ENCODE results near the gene ZBTB7C. TPM values are rescaled to one million over a fixed set of nuclear protein-coding genes. Genes with fewer than 3 reads are reported as not detected.

The ZBTB7C gene
- total RNA-seq, 1 experiment from 2014 or later = 0.17 TPM

DNA sequence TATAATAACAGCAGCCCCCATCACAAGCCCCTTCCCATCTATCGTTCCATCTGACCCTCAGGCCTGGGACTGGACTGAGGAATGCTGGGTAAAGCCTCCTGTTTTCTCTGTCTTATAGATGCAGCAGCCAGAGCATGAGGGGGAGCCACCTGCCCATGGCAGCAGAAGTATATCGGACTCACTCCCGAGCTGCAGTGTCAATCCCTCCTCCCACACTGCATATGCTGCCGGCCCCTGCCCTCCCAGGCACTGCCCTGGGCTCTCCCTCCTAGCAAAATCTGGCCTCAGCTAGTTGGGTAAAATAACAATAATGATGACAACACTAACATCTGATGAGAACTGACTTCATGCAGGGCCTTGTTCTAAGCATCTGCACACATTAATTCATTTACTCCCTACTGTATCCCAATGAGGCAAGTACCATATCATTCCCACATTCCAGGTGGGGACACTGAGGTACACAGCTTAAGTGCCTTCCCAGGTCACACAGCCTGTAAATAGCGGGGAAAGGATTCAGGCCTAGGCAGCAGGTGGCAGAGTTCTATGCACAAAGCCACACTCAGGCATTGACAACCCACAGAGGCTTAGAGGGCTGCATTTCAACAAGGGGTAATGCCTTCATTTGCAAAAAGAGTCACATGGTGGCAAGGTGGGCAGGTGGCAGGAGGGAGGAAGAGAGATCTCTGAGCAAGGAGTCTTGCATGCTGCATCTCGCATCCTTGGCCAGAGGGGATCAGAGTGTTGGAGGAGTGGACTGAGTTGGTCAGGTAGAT lies 190.0 kb downstream of the ZBTB7C start:
- DNase-seq (ENCODE audit: low read depth) = no peak

DNA sequence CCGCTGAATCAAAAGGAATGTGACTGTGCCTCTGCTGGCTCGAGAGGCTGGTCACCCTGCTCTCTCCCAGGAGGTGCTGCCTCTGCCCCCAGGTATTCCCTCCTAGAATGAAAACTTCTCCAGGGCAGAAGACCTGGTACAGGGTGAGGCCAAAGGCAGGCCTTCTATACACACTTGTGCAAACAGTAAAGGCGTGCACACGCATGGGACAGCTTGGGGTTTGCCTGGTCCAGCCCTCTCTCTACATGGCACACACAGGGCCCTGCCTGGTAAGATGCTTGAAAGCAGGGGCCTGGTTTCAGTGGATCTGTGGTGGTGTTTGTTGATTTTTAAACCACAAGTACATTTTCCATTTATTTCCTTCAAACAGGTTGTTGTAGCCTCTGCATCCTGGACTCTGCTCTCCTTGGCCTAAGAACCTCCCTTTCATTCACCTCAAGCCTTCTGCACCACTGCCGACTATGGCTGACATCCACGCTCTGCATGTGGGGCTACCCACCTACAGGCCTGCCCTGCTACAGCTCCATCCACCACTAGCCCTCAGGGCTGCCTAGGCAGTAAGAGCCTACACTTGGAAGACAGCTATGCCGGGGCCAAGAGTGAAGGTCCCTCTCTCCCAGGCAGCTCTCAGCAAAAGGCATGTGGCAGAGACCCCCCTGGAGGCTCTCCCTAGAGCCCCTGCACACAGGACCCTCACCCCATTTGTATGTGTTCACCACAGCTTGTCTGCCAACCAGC lies 190.7 kb downstream of the ZBTB7C start:
- DNase-seq (ENCODE audit: low read depth) = no peak

DNA sequence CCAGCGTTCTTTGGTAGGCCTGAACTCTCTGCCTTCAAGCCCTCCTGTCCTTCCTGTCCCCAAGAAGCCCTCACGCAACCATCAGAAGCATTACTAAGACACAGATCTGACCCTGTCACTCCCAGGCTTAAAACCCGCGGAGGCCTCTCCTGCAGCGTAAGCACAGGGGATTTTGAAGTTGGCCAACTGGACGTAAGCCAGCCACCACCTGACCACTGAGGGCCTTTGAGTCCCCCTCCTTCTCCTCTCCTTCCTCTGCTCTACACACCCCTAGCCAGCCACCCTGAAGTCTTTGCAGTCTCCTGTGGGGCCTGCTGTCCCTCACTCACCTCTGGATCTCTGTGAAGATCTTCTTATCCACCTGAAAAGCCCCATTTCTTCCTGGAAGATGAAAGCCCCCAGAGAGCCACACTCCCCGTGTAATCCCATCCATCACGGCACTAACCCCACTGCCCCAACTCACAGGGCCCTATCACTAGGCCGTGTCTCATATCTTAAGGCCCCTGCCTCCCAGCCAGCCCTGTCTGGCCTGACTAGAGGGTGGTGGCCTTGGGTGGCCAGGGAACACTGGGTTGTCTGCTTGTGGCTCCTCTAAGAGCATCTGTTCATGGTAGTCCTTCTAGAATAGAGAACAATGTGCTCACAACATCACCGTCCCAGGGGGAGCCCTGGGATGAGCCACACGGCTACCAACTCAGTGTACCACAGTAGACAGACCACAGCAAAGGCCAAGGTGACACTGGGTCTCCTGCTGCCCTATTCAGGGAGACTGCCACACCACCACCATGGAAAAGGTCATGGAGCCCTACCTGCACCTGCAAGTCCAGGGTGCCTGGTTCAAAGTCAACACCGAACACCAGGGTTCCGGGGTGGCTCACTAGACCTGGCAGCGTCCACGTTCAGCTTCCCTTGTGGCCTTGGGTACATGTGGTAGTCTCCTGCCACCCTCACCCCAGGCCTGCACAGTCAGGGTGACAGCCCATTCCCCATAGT lies 191.6 kb downstream of the ZBTB7C start:
- no peak for DNase-seq (ENCODE audit: low read depth)

DNA sequence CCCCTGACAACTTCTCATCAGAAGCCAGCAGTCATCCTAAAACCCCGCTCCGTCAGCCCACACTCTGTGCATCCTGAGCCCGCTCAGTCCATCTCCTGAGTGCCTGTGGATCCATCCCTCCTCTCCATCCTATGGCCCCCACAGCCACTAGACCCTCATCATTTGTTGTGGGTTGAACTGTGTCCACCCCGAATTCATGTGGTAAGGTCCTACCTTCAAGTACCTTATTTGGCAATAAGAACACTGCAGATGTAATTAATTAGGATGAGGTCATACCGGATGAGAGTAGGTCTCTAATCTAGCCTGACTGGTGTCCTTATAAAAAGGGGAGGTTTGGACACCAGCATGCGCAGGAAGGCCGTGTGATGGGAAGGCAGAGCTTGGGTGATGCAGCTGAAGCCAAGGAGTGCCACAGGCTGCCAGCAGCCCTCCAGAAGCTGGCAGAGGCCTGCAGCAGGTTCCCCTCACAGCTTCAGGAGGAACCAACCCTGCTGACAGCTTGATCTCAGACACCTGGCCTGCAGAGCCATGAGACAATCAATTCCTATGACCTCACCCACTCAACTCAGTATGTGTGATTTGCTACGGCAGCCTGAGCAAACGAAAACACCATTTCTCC lies 192.4 kb downstream of the ZBTB7C start:
- no peak for DNase-seq (ENCODE audit: low read depth)

DNA sequence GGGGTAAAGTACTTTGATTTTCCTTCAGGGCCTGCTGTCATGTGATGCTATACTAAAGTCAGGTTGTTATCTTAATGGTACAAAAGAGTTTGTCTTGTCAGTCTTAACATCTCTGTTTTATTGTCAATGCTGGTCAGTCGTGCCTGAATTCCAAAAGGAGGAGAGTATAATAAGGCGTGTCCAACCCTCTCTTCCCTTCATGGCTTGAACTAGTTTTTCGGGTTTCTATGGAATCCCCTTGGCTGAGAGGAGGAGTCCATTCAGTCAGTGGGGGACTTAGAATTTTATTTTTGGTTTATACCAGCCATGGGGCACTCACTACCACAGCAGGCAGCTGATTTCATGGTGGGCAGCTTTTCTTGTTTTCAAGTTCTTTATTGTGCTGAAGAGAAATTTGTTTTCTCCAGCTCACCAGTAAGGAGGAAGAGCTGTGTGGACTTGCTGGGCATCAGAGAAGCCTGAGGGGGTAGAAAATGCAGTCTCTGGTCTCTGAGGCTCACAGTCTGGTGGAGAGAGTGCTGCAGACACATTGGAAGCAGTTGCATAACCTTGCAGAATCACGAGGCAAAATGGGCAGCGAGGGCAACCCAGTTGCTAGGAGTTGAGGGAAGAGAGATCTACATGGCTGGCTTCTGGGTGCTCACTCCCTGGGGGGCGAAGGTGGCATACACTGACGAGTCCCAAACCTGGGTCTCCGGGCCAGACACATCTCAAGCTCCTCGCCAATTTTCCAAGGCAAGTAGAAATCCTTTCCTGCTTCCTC lies 193.1 kb downstream of the ZBTB7C start:
- no peak for DNase-seq (ENCODE audit: low read depth)

DNA sequence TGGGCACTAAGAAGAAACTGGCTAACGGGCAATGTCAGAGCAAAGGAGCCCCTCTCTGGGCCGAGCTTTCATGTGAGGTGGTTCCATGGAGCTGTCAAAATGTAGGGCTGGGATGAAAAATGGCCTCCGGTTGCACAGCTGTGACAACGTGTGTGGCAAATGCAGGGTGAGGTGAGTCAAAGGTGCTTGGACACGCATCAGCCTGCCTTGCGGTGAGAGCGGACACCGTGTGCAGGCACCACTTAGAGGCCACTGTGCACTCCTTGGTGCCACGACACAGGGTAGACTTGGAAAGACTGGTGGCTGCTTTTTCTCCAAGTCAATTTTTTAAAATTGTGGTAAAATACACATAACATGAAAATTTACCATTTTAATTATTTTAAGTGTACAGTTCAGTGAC lies 195.4 kb downstream of the ZBTB7C start:
- no peak for DNase-seq (ENCODE audit: low read depth)

DNA sequence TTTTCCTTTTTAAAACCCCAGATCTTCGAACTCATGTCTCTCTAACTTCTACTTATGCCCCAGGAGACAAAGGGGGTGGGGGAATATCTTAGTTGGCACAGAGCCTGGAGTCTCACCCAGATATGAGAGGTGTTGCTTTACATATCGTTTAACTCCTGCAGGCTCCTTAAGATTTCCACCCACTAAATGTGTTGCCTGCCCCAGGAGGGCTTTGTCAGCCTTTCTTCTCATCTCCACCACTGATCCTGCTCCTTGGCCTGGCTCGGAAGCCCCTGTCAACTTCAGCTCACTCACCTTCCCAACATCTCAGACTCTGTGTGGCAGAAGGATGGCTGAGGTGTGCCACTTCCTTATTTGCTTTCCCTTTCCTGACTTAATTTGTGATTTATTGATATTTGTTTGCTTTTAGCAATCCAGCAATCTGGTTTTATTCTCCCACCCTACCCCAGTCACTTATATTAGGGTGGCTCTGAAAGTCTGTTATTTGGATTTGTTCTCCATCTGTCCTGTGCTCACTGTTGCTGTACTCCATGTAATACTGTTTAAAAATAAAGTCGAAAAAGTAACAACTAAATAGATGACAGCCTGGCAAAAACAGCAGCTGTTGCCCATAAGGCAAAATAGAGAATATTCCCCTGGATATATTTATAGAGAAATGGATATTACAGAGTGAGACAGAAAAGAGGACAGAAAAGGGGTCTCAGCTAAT lies 200.6 kb downstream of the ZBTB7C start:
- DNase-seq (ENCODE audit: low read depth) = no peak

DNA sequence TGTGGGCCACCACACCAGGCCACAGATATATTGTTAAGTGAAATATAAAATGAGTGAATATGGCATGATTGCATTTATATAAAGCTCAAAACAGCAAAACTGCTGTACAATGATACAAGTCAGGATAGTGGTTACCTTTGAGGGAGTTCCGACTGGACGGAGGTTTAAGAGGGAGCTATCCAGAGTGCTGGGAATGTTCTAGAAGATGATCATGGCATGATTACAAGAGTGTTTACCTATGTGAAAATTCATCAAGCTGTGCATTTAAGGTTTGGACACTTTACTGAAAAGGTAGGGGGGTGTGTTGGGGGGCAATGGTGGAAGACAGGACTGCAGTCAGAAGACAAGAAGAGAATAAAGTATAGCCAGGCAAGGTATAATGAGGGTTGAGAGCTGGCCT lies 201.4 kb downstream of the ZBTB7C start:
- DNase-seq (ENCODE audit: low read depth) = no peak

DNA sequence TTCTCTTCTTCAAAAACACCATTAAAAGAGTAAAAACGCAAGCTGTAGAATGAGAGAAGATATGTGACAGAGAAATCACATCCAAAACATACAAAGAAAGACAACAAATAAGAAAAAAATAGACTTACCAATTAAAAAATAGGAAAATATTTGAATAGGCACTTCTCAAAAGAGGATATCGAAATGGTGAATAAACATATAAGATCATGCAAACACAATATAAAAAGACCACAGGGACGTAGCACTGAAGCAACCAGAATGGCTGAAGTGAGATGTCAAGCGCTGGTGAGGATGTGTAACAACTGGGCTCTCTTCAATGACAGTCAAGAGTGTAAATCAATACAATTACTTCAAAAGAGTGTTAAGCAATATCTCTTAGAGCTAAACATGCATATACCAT lies 202.3 kb downstream of the ZBTB7C start:
- no peak for DNase-seq (ENCODE audit: low read depth)

DNA sequence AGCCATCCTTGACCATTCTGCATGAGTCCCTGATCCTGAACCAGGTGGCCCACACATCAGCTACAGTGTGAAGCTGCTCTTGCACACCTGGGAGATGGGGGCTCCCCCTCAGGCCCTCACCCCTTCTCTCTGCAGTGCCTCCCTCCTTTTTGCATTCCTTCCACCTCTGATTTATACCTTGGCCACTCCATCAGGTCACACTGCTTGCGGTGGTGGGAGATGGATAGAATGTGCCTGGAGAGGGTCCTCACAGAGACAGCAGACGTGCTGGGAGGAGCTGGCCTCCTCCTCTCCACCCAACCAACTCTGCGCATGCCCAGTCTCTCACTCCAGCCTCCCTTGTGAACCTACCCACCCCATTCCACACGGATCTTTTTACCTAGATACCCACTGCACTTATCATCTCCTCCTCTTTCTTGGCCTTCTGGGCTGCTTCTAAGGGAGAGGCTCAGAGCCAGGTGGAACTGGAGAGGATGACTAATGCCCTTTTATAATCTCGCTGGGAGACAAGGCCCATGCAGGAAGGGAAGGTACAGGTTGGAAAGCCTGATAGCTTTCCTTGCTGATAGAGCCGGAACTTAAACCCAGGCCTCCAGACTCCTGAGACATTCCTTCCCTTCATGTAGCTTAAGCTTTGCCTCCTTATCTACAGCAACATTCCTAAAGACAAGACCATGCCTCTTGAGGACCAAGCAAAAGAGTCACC lies 205.1 kb downstream of the ZBTB7C start:
- no peak for DNase-seq (ENCODE audit: low read depth)

DNA sequence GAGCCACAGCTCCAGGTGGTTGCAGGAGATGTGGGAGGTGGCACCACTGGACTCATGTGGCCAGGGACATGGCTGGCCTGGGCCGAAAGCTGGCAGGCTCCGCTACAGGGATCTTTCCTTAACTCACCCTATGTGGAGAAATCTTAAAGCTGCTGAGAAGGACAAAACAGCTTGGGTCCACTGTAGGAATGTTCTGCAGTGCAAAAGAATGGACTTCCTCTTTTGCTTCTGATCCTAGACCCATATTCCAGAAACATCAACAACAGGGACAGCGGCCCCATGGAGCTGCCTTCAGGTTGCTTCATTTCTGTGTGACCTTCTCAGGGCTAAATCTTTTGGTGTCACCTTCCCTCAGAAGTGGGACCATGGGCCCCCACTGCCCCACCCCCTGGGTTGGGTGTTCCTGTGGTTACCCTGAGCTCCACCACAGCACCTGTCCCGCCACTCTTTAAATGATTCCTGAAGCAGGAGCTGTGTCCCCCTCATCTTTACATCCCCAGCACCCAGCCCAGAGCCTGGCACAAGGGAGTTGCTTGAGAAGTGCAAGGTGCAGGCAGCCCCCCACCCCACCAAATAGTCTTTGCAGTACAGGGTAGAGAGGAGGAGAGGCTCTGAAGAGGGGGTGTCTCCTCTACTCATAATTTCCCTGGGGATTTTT lies 205.8 kb downstream of the ZBTB7C start:
- no peak for DNase-seq (ENCODE audit: low read depth)

DNA sequence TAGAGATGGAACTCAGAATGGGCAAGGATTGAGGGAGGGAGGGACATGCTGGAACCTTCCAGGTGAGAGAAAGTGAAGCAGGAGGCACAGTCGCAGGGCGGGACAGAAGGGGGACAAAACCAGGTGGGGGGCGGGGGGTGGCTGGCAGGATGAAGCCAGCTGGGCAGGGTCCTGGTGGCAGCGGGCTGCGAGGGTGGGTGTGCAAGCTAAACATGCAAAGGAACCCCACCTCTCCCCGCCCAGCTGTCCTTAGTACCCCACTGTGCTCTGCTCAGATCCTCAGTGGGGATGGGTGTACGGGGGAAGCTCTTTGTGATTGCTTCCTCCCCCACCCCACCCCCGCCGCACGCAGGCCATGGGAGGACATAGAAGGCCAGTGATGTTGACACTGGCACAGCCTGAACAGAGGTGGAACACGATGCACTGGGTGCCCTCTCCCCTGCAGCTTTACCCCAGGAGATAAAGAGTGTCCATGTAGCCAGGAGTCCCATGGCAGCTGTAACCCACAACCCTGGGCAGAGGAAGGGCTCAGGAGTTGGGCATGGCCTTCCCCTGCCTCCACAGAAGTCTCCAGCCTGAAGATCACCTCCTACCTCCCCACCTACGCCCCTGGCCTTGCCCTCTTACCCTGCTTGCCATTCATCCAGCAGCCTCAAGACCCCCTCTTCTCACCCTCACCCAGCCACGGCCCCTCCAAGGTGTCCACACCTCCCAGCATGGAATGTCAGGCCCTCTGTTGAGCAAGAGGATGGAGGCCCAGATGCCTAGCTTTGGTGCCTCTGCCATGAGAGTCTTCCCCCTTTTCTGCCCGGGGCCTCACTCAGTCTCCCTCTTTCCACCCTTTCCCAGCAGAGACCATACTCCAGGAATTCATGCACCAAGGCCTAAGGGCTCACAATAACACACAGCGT lies 206.6 kb downstream of the ZBTB7C start:
- DNase-seq (ENCODE audit: low read depth) = no peak

DNA sequence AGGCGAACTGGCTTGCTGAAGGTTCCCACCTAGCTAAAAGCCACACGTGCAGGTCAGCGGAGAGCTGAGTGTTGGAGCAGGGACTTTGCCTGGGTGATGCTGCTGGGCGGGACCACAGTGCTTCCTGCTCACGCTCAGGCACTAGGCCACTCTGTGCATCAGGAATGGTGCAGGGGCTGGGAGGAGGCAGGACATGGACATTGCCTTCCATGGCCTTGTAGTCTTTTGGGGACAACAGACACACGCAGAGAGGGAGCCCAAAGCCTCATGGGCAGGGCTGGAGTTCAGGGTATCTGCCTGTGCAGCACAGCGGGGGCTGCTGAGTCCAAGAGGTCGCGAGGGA lies 207.2 kb downstream of the ZBTB7C start:
- no peak for DNase-seq (ENCODE audit: low read depth)

DNA sequence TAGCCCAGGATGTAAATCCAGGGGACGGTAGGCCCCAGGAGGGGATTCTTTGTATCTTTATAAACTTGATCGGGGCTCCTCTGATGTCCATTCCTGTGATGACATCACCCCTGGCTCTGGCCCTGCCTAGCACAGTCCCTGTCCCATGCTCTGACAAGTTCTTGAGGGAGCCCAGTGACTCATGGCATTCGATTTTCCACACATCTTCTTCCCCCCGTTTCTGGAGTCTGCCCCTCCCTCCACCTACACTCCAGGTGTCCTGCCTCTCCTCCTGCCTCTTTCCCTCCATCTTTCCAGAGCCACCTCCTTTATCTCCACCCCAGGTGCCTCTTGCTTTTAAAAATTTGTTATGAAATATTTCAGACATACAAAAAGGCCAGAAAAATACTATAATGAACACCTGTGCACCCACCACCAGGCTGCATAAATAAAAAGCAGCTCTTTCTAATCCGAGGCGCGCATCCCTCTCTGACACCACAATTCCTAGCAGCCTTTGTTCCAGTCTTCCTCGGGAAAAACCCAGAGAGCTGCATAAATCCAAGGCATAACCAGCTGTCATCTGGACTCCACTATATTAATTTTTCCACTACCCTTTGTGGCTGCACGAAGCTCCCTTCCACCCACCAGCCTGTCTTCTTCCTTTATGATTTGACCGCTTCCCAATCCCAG lies 207.7 kb downstream of the ZBTB7C start:
- DNase-seq (ENCODE audit: low read depth) = no peak

DNA sequence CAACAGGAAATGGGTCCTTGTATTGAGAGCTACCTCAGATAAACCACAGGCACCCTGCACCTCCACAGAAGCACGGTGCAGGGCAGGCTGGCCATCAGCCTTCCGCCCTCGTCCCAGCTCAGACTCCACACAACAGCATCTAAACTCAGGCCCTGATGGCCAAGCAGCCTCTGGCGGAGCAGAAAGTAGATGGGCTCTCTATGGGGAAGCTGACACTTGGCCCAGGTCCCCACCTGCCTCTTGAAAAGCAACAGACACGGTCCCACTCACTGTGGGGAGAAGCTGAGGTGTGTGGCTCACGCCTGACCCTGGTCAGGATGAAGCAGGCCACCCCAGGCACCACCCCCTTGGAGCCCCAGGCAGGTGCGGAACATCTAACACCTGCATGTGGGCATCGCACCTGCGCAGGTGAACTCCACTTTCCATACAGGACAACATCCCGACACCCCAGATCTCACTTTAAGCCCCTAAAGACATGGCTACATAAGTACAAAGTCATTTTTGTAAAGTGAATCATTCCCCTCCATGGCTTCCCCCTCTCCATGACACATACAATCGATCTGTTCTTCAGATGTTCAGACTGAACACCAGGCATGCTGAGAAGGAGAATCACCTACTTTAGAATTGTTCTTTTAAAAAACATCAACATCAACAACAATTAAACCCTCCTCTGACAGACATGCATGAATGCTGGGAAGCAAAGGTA lies 208.4 kb downstream of the ZBTB7C start:
- no peak for DNase-seq (ENCODE audit: low read depth)

DNA sequence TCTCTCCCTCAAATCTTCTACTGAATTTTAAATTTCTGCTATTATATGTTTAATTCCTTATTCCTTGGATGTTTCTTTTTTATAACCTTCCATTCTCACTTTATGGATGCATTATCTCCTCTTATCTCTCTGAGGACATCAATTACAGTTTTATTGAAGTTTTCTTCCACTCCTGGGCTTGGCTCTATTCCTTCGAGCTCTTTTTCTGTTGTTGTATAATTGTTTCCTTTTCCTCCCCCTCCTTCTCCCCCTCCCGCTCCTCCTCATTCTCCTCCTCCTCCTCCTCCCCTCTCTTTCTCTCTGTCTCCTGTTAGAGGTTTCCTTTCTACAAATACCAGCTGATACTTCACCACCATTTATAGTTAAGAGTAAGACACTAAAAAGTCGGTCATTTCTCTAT lies 209.8 kb downstream of the ZBTB7C start:
- DNase-seq (ENCODE audit: low read depth) = no peak

DNA sequence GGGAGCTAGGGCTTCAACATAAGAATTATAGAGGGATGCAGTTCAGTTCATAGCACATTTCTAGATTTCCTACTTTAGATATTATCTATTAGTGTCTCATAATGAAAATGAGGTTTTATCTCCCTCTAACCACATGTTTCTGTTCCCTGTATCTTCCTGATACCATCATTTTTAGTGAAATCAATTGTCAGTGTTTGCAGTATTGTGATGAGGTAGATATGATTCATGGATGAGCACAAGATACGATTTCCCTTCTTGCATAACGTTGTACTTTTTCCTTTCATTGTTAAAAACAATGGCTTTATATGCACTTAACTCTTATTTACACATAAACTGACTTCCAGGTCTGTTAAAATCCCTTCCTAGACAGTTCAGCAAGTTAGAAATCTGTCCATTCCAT lies 211.4 kb downstream of the ZBTB7C start:
- DNase-seq (ENCODE audit: low read depth) = peak; percentile 0

All from LHCN-M2 (cell line).